GM12874 (cell line): ENCODE results near the gene RPAP2.
A peak's percentile ranks its signal among the peaks of the same experiment; 100 is the strongest.

ENCODE experiments used
- CTCF ChIP-seq: IDR thresholded peaks from 2 replicates; pipeline ENCODE4 v1.5.1; 2011; ENCODE audit warnings: low read depth, mild to moderate bottlenecking, control low read depth, low read length, moderate library complexity; ENCODE audit not compliant: insufficient read depth

The RPAP2 gene

GRCh38 chr1:92291372-92291999 lies 7.4 kb upstream of the RPAP2 start:
- peak; percentile 31; the same call in 1 of the 2 replicates for TF ChIP-seq CTCF

GRCh38 chr1:92298213-92298572 lies 666 bp upstream of the RPAP2 start:
- TF ChIP-seq CTCF: no peak

- no peak for TF ChIP-seq CTCF
Observed at GRCh38 chr1:92299477-92300150, 755 bp downstream of the RPAP2 start.

GRCh38 chr1:92301021-92301420 lies 2.2 kb downstream of the RPAP2 start:
- TF ChIP-seq CTCF: no peak

GRCh38 chr1:92306020-92306419 lies 7.2 kb downstream of the RPAP2 start:
- TF ChIP-seq CTCF: no peak

- no peak for TF ChIP-seq CTCF
Observed at GRCh38 chr1:92307980-92308379, 9.1 kb downstream of the RPAP2 start.

- TF ChIP-seq CTCF: peak; percentile 11; the same call in 1 of the 2 replicates
Observed at GRCh38 chr1:92310185-92310597, 11.3 kb downstream of the RPAP2 start.
